A549 (cell line): Measurements from ENCODE around the gene LUC7L2. TPM values are rescaled to one million over a fixed set of nuclear protein-coding genes. Genes with fewer than 3 reads are reported as not detected.
A peak's percentile ranks its signal among the peaks of the same experiment; 100 is the strongest.

Experiments used
- ATAC-seq, 2 experiments: fragments of 200-7000 bp in 1 of 2; fragments of >200 bp in 1 of 2; cut with Nextera tagmentation in 1 of 2; cut with Tn5 transposase in 1 of 2; 3 replicates each; pipeline versions ENCODE4 v1.8.0 to v1.9.1; 2018 to 2020; ENCODE audit warnings: mild to moderate bottlenecking in 1 of 2, moderate library complexity in 1 of 2
- CTCF ChIA-PET: fragments of 300-600 bp; sonication (Branson Sonifier 250); formaldehyde crosslinking; extraction: SDS; loops from one replicate; lab custom pipeline; 2021; ENCODE audit warnings: antibody characterized with exemption, inconsistent platforms; lab: Yijun Ruan, JAX
- POLR2A ChIA-PET: fragments of 350-600 bp; formaldehyde crosslinking; extraction: SDS; loops from one replicate; lab custom pipeline; 2021; ENCODE audit warnings: antibody characterized with exemption, inconsistent platforms; lab: Yijun Ruan, JAX
- DNase-seq, 2 experiments: peaks; one replicate each; pipeline versions ENCODE4 v3.0.0 to v3.0.0-alpha.2; 2011 to 2016; ENCODE audit warnings: low read depth in 1 of 2, low spot score in 1 of 2
- FAIRE-seq: peaks from 2 replicates; lab custom pipeline; 2011; peaks lifted over from hg19 to GRCh38; lab: Jason Lieb, UNC
- H3K27ac ChIP-seq, 2 experiments: fragments of >200 bp; sonication (Bioruptor Twin); formaldehyde crosslinking; 3 replicates each; pipeline ENCODE4 v1.5.1; 2016 to 2017
- H3K4me1 ChIP-seq: fragments of >200 bp; sonication (Bioruptor Twin); formaldehyde crosslinking; 3 replicates; pipeline ENCODE4 v1.6.1; 2016
- H3K4me2 ChIP-seq: fragments of >200 bp; sonication (Bioruptor Twin); formaldehyde crosslinking; 3 replicates; pipeline ENCODE4 v1.6.1; 2016
- H3K4me3 ChIP-seq: fragments of >200 bp; sonication (Bioruptor Twin); formaldehyde crosslinking; 3 replicates; pipeline ENCODE4 v1.5.1; 2016
- H3K9me3 ChIP-seq: fragments of >200 bp; sonication (Bioruptor Twin); formaldehyde crosslinking; 3 replicates; pipeline ENCODE4 v1.6.1; 2016
- BCL3 ChIP-seq: fragments of >200 bp; sonication (Bioruptor Twin); formaldehyde crosslinking; IDR thresholded peaks from 3 replicates; pipeline ENCODE4 v1.6.1; 2016
- CBX2 ChIP-seq: fragments of 200-600 bp; sonication (generic); IDR thresholded peaks from 2 replicates; pipeline ENCODE4 v1.6.1; 2016; ENCODE audit warnings: low read depth, mild to moderate bottlenecking, borderline replicate concordance
- CEBPB ChIP-seq, 2 experiments: fragments of >200 bp in 1 of 2; sonication (Bioruptor Twin) in 1 of 2; formaldehyde crosslinking in 1 of 2; IDR thresholded peaks; 2 replicates each; pipeline ENCODE4 v1.6.1; 2012 to 2016
- CHD4 ChIP-seq: fragments of 200-600 bp; sonication (generic); IDR thresholded peaks from 2 replicates; pipeline ENCODE4 v1.6.1; 2016; ENCODE audit warnings: antibody characterized with exemption, mild to moderate bottlenecking, borderline replicate concordance
- FOSB ChIP-seq: fragments of 250-450 bp; sonication (Bioruptor Pico); IDR thresholded peaks from 2 replicates; pipeline ENCODE4 v1.5.0; 2020; ENCODE audit warnings: mild to moderate bottlenecking, moderate library complexity
- FOSL2 ChIP-seq, 2 experiments: fragments of 450-650 bp in 1 of 2; fragments of >200 bp in 1 of 2; sonication (Bioruptor Twin) in 1 of 2; formaldehyde crosslinking; IDR thresholded peaks; 2 replicates each; pipeline versions ENCODE4 v1.5.0 to v1.6.1; 2016 to 2020; ENCODE audit warnings: mild to moderate bottlenecking in 1 of 2, moderate library complexity in 1 of 2
- GATA3 ChIP-seq: IDR thresholded peaks from 2 replicates; pipeline ENCODE4 v1.6.1; 2012; ENCODE audit warnings: borderline replicate concordance
- HDAC2 ChIP-seq: fragments of 200-600 bp; sonication (generic); IDR thresholded peaks from 2 replicates; pipeline ENCODE4 v1.6.1; 2016
- HES2 ChIP-seq: fragments of >200 bp; sonication (Bioruptor Twin); formaldehyde crosslinking; IDR thresholded peaks from 2 replicates; pipeline ENCODE4 v1.6.1; 2016
- HOXA7 ChIP-seq: fragments of 250-450 bp; sonication (Bioruptor Pico); IDR thresholded peaks from 2 replicates; pipeline ENCODE4 v1.5.0; 2020; ENCODE audit warnings: mild to moderate bottlenecking, moderate library complexity
- HOXB5 ChIP-seq: fragments of 250-450 bp; sonication (Bioruptor Pico); IDR thresholded peaks from 2 replicates; pipeline ENCODE4 v1.5.0; 2020; ENCODE audit warnings: mild to moderate bottlenecking, moderate library complexity
- KDM1A ChIP-seq: fragments of 200-600 bp; sonication (generic); IDR thresholded peaks from 2 replicates; pipeline ENCODE4 v1.6.1; 2016; ENCODE audit warnings: low read depth, mild to moderate bottlenecking
- MAZ ChIP-seq: fragments of 150-350 bp; IDR thresholded peaks from 2 replicates; pipeline ENCODE4 v1.6.1; 2014; ENCODE audit warnings: antibody characterized with exemption, low read depth, low read length, borderline replicate concordance
- NPAS2 ChIP-seq: fragments of 250-450 bp; sonication (Bioruptor Pico); IDR thresholded peaks from 2 replicates; pipeline ENCODE4 v1.8.0; 2022; ENCODE audit warnings: mild to moderate bottlenecking, moderate library complexity, borderline replicate concordance
- PBX3 ChIP-seq: IDR thresholded peaks from 2 replicates; pipeline ENCODE4 v1.6.1; 2012
- RAD21 ChIP-seq, 2 experiments: fragments of >200 bp in 1 of 2; sonication (Bioruptor Twin) in 1 of 2; formaldehyde crosslinking in 1 of 2; IDR thresholded peaks in 1 of 2; conservative IDR thresholded peaks in 1 of 2; 2 replicates in 1 of 2; 3 replicates in 1 of 2; pipeline ENCODE4 v1.6.1; 2012 to 2018; ENCODE audit warnings: inconsistent platforms in 1 of 2
- REST ChIP-seq: fragments of 200-600 bp; sonication (generic); IDR thresholded peaks from 2 replicates; pipeline ENCODE4 v1.6.1; 2016; ENCODE audit warnings: antibody characterized with exemption, mild to moderate bottlenecking, moderate library complexity
- SREBF2 ChIP-seq: fragments of 450-650 bp; IDR thresholded peaks from 2 replicates; pipeline ENCODE4 v1.6.1; 2014; ENCODE audit warnings: mild to moderate bottlenecking, moderate library complexity
- WGBS: methylation state at CpG from one replicate; pipeline ENCODE4 v1.1.6; 2017; ENCODE audit errors: missing lambda C conversion rate; 5-methylcytosine and 5-hydroxymethylcytosine counted together
- polyA plus RNA-seq, 4 experiments: library from polyadenylated mRNA; depleted of rRNA in 3 of 4; stranded (reverse); fragments of >200 nt; fragmentation: RNase III in 1 of 4; extraction: RNeasy Plus Mini Kit Qiagen cat#74134 plus additional on column Dnase treatment in 1 of 4; gene quantifications; 2 replicates in 3 of 4; 3 replicates in 1 of 4; pipeline ENCODE4 v1.2.3, GENCODE V29; 2011 to 2017

The LUC7L2 gene
- polyA plus RNA-seq, 2 of the 4 experiments (the other 2 are of a cell fraction): 49.5 to 75.7 TPM

GRCh38 chr7:139367438-139368155 is 7.9 kb downstream of the LUC7L2 start:
- H3K27ac ChIP-seq: no peak overlapping the region
- peaks cover 33% of the 10 kb centered on the region for H3K4me1 ChIP-seq
- TF ChIP-seq MAZ (no peak), CEBPB (IDR thresholded peaks at IDR 0.05) (no peak), SREBF2 (no peak), FOSL2 (IDR thresholded peaks at IDR 0.05) (no peak), FOSL2 (CRISPR knock-in tag; IDR thresholded peaks at IDR 0.05) (no peak)
- no peak overlapping the region for H3K4me3 ChIP-seq
- ChIA-PET POLR2A (no interaction called here), CTCF (no interaction called here)
- FAIRE-seq (no peak), ATAC-seq (no peak), DNase-seq (no peak)
- no peaks in the 10 kb centered on the region for H3K9me3 ChIP-seq
- H3K4me2 ChIP-seq: no peak overlapping the region
- WGBS: 88% methylated on average over 6 of the region's 6 CpGs

GRCh38 chr7:139370301-139370942 is 10.7 kb downstream of the LUC7L2 start:
- DNase-seq (no peak), ATAC-seq (peak in 1 of 2 experiments; percentile 54; a peak in 3 of 6 replicates), FAIRE-seq (no peak)
- Histone ChIP-seq H3K4me2 (no peak overlapping the region), H3K4me1 (peaks cover 24% of the 10 kb centered on the region), H3K27ac (no peak overlapping the region), H3K4me3 (no peak overlapping the region), H3K9me3 (no peaks in the 10 kb centered on the region)
- WGBS: 75% methylated on average over 5 of the region's 5 CpGs
- no peak for TF ChIP-seq CHD4
- no peak for TF ChIP-seq RAD21 (conservative IDR thresholded peaks at IDR 0.05 in 1 of 2, IDR thresholded peaks at IDR 0.05 in 1 of 2)
- no peak for TF ChIP-seq KDM1A
- no peak for TF ChIP-seq BCL3
- no peak for TF ChIP-seq GATA3
- ChIA-PET POLR2A (interaction anchor here (0.8 to 1.2 kb wide), 2 partner anchors 11 to 27 kb away, joined by 6 to 12 read pairs; partner anchors contain the start of gene LUC7L2), CTCF (interaction anchor here (1.9 kb wide), 1 partner anchor 10 kb away, joined by 7 read pairs; the partner anchor contains the start of gene LUC7L2)

- H3K27ac ChIP-seq: no peak overlapping the region
- H3K4me1 ChIP-seq: peaks cover 19% of the 10 kb centered on the region
- ATAC-seq (peak in 1 of 2 experiments; percentile 49; a peak in 3 of 6 replicates), DNase-seq (no peak), FAIRE-seq (no peak)
- CTCF ChIA-PET: interaction anchor here (1.9 kb wide), 1 partner anchor 11 kb away, joined by 7 read pairs; the partner anchor contains the start of gene LUC7L2
- POLR2A ChIA-PET: interaction anchor here (0.8 to 1.2 kb wide), 2 partner anchors 11 to 27 kb away, joined by 6 to 12 read pairs; partner anchors contain the start of gene LUC7L2
- WGBS: 82% methylated on average over 1 of the region's 1 CpG
- no peak overlapping the region for H3K4me2 ChIP-seq
- no peaks in the 10 kb centered on the region for H3K9me3 ChIP-seq
- TF ChIP-seq HES2 (no peak), RAD21 (conservative IDR thresholded peaks at IDR 0.05 in 1 of 2, IDR thresholded peaks at IDR 0.05 in 1 of 2) (no peak), CBX2 (no peak), HDAC2 (no peak), HOXB5 (no peak), CEBPB (IDR thresholded peaks at IDR 0.05) (no peak), FOSB (CRISPR knock-in tag) (no peak), HOXA7 (no peak), NPAS2 (no peak), REST (no peak), PBX3 (no peak)
- H3K4me3 ChIP-seq: no peak overlapping the region
Measured at GRCh38 chr7:139370943-139371313, 11.2 kb downstream of the LUC7L2 start.
